RWPE2 (cell line): ENCODE data around the gene LRMDA.

Source experiments
- ATAC-seq: fragments of 200-7000 bp; cut with Tn5 transposase; 3 replicates; pipeline ENCODE4 v1.9.1; 2021; ENCODE audit warnings: low read depth
- DNase-seq: peaks from one replicate; pipeline ENCODE4 v3.0.0-alpha.2; 2020; ENCODE audit warnings: low spot score
- H3K27ac ChIP-seq: fragments of 450-650 bp; 2 replicates; pipeline ENCODE4 v1.5.1; 2017; ENCODE audit warnings: mild to moderate bottlenecking; ENCODE audit not compliant: poor library complexity, severe bottlenecking
- H3K27me3 ChIP-seq: fragments of 250-450 bp; sonication (Bioruptor Pico); 2 replicates; pipeline ENCODE4 v1.5.1; 2021; ENCODE audit warnings: mild to moderate bottlenecking, moderate library complexity; ENCODE audit not compliant: insufficient read depth, poor library complexity, severe bottlenecking
- H3K36me3 ChIP-seq: fragments of 250-450 bp; sonication (Bioruptor Pico); 2 replicates; pipeline ENCODE4 v1.5.1; 2020; ENCODE audit warnings: low read depth, mild to moderate bottlenecking, moderate library complexity
- H3K4me1 ChIP-seq: fragments of 250-450 bp; sonication (Bioruptor Pico); 2 replicates; pipeline ENCODE4 v1.5.1; 2021; ENCODE audit warnings: mild to moderate bottlenecking, moderate library complexity; ENCODE audit not compliant: insufficient read depth, poor library complexity, severe bottlenecking
- H3K4me3 ChIP-seq: fragments of 250-450 bp; sonication (Bioruptor Pico); 2 replicates; pipeline ENCODE4 v1.5.1; 2021; ENCODE audit warnings: mild to moderate bottlenecking, moderate library complexity; ENCODE audit not compliant: severe bottlenecking
- H3K9me3 ChIP-seq: fragments of 250-450 bp; sonication (Bioruptor Pico); 2 replicates; pipeline ENCODE4 v1.5.1; 2021; ENCODE audit warnings: mild to moderate bottlenecking, moderate library complexity; ENCODE audit not compliant: severe bottlenecking
- TF ChIP-seq, protein P1 (sequence below): fragments of 450-650 bp; IDR thresholded peaks from one replicate; pipeline ENCODE4 v1.5.1; 2017; ENCODE audit warnings: mild to moderate bottlenecking, moderate library complexity; ENCODE audit not compliant: poor library complexity, severe bottlenecking

Gene LRMDA

DNA sequence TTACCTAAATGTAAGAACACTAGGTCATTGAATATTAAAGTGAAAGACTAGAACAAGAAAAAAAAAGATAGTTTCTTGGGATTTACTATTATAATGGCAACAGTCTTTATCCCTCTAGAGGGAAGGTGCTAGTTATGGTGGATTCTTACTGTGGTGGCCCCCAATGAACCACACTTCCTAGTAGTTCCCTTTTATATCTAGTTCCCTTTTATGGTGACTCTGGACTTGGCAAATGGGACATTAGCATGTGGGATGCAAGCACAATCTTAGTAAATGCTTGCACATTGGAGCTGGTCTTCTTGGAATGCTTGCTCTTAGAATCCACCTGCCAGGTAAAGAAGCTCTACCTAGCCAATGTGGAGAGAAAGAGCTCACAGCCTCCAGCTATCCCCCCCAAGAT, 430.2 kb downstream of the LRMDA start:
- ATAC-seq: no peak
- TF ChIP-seq, protein P1, sequence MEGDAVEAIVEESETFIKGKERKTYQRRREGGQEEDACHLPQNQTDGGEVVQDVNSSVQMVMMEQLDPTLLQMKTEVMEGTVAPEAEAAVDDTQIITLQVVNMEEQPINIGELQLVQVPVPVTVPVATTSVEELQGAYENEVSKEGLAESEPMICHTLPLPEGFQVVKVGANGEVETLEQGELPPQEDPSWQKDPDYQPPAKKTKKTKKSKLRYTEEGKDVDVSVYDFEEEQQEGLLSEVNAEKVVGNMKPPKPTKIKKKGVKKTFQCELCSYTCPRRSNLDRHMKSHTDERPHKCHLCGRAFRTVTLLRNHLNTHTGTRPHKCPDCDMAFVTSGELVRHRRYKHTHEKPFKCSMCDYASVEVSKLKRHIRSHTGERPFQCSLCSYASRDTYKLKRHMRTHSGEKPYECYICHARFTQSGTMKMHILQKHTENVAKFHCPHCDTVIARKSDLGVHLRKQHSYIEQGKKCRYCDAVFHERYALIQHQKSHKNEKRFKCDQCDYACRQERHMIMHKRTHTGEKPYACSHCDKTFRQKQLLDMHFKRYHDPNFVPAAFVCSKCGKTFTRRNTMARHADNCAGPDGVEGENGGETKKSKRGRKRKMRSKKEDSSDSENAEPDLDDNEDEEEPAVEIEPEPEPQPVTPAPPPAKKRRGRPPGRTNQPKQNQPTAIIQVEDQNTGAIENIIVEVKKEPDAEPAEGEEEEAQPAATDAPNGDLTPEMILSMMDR: no peak
- H3K36me3 ChIP-seq: no peaks in the 10 kb centered on the region
- H3K9me3 ChIP-seq: no peaks in the 10 kb centered on the region
- H3K27me3 ChIP-seq: no peaks in the 10 kb centered on the region
- H3K4me3 ChIP-seq: no peak overlapping the region
- no peak for DNase-seq
- no peaks in the 10 kb centered on the region for H3K4me1 ChIP-seq
- H3K27ac ChIP-seq: no peak overlapping the region

DNA sequence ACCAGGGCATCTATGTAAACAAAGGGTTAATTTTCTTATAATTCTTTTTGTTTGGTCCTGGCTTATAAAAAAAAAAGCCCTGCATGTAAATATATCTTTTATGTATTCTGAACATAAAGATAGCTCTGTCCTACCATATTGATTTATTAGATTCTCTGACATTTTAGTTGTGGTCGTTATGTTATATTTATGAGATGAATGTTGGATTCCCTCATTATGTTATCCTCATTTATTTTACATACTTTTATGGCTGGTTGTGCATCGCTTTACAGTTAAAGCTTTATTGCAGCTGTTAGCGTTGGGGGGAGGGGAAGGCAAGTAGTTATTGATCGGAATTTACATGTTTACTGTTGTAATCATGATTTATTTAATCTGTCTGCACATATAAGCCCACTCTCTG, 431.5 kb downstream of the LRMDA start:
- ATAC-seq: no peak
- H3K9me3 ChIP-seq: no peaks in the 10 kb centered on the region
- TF ChIP-seq, protein P1: no peak
- no peak overlapping the region for H3K4me3 ChIP-seq
- H3K4me1 ChIP-seq: no peaks in the 10 kb centered on the region
- no peak overlapping the region for H3K27ac ChIP-seq
- H3K27me3 ChIP-seq: no peaks in the 10 kb centered on the region
- DNase-seq: no peak
- no peaks in the 10 kb centered on the region for H3K36me3 ChIP-seq

DNA sequence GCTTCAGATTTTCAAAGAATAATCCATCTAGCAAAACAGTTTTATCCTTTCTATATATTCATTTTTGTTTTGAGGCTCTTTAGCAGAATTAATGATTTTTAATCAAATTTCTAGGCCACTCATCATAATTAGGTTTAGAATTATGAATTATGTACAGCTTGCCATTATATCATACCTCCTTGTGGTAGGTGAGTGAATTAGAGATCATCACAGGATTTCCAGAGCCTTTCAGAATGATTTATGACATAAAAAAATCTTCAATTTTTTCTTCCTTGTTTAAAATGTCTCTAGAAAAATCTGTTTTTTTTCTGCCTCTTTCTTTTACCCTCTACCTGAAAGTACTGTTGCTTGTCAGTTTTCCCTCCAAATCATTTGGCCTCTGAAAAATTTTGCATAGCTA, 433.3 kb downstream of the LRMDA start:
- no peaks in the 10 kb centered on the region for H3K4me1 ChIP-seq
- TF ChIP-seq, protein P1: no peak
- ATAC-seq (no peak), DNase-seq (no peak)
- H3K4me3 ChIP-seq: no peak overlapping the region
- no peaks in the 10 kb centered on the region for H3K27me3 ChIP-seq
- H3K27ac ChIP-seq: no peak overlapping the region
- H3K9me3 ChIP-seq: no peaks in the 10 kb centered on the region
- no peaks in the 10 kb centered on the region for H3K36me3 ChIP-seq

DNA sequence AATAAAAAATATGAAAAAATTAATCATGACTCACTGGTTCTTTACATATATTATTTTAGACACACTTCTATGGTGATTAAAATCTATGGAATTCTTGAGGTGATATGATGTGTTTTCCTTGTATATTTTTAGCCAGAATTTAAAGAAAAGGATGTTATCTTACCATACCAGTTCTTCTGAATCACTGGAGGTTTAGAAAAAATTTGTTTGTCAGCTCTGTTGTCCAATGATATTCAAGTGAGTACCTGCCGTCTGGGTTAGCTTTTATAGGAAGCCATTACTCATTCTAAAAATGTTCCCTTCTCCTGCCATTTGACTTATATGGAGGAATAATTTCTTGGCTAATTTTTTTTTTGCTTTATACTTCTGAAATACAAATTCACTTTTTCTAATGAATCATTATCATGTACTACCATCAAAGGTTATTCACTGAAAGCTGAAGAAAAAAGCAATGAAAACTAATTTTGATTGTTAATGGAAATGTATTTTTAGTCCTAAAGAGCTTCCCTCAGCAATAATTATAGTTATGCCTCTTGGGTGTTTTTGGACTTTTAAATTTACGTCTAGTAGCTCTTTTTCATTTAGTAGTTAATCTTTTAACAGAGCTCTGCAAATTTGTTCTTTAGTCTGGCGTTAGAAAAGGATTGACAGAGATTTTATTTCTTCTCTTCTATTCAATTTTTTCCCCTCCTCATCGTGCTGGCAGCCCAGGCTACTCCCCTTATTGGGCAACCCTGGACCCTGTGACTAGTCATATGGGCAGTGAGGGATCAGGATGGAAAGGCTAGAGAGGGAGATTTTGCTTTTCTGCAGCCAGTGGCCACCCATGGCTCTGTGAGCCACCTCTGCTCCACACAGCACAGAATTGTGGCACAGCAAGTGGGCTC, 434.2 kb downstream of the LRMDA start:
- no peaks in the 10 kb centered on the region for H3K4me1 ChIP-seq
- DNase-seq (no peak), ATAC-seq (peak; percentile 79)
- TF ChIP-seq, protein P1: no peak
- no peak overlapping the region for H3K27ac ChIP-seq
- H3K36me3 ChIP-seq: no peaks in the 10 kb centered on the region
- H3K4me3 ChIP-seq: no peak overlapping the region
- H3K27me3 ChIP-seq: no peaks in the 10 kb centered on the region
- no peaks in the 10 kb centered on the region for H3K9me3 ChIP-seq

DNA sequence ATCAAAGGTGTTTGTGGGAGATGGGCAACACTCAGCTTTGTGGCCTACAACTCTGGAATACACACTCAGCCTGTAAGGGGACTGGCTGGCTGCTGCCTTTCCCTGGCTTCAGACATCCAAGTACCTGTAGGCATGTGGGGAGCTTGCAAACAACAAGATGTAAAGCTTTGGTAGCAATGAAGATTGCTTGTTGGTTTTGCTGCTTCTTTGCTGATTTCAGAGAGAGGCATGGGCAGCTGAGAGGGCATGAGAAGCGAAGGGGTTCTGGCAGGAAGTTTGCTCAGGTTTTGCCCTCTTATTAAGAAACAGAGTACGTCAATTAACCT, 434.8 kb downstream of the LRMDA start:
- Histone ChIP-seq H3K27ac (no peak overlapping the region), H3K4me3 (no peak overlapping the region), H3K4me1 (no peaks in the 10 kb centered on the region), H3K27me3 (no peaks in the 10 kb centered on the region), H3K9me3 (no peaks in the 10 kb centered on the region), H3K36me3 (no peaks in the 10 kb centered on the region)
- no peak for DNase-seq
- ATAC-seq: no peak
- TF ChIP-seq, protein P1: no peak
